Astrocyte of the hippocampus (primary cell): Measurements from ENCODE around the gene GEMIN2.
"Not testable (repeated sequence)": the region's sequence is repeated elsewhere in the genome, so short reads cannot be mapped to it uniquely, and the experiment has no call there.

Source experiments
- DNase-seq: peaks from one replicate; pipeline ENCODE4 v3.0.0; 2011; ENCODE audit warnings: low read depth, low spot score

GEMIN2 gene

GRCh38 chr14:39114073-39114838 lies at the start of gene GEMIN2:
TSS of gene GEMIN2 (plus strand) at chr14:39114323. CDS start at chr14:39114339, 16 bp downstream.
- peak; percentile 96 for DNase-seq

GRCh38 chr14:39069169-39069805 lies 44.8 kb upstream of the GEMIN2 start:
- DNase-seq, result not testable (repeated sequence)

- DNase-seq, result no peak
Observed at GRCh38 chr14:39069923-39070322, 44.2 kb upstream of the GEMIN2 start.

DNA sequence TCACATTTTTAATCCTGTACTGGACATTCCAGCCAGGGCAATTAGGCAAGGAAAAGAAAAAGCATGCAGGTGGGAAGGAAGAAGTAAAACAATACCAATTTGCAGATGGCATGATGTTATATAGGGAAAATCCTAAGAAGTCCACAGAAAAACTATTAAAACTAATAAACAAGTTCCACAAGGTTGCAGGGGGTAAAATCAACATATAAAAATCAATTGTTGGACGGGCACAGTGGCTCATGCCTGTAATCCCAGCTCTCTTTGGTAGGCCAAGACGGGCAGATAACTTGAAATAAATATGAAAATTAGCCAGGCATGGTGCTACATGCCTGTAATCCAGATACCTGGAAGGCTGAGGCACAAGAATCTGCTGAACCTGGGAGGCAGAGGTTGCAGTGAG lies 43.0 kb upstream of the GEMIN2 start:
- DNase-seq, result no peak

GRCh38 chr14:39080886-39081285 lies 33.2 kb upstream of the GEMIN2 start:
- DNase-seq, result no peak

GRCh38 chr14:39083127-39083526 lies 31.0 kb upstream of the GEMIN2 start:
- DNase-seq, result no peak

DNA sequence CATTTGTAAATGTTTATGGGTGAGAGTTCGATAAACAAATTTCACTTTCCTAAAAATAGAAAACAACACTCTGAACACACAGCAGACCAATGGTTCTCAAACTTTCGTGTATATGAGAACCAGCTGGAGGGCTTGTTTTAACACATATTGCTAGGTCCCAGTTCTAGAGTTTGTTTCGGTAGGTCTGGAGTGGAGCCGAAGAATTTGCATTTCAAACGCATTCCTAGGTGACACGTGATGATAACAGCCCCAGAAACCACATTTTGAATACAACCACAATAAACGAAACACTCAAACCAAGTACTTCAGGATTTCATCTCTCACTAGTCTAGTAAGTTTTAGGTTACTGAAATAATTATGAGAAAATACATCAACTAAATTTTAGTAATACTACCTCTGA lies 28.2 kb upstream of the GEMIN2 start:
- peak; percentile 87 for DNase-seq

GRCh38 chr14:39087493-39087892 lies 26.6 kb upstream of the GEMIN2 start:
- DNase-seq, result no peak

DNA sequence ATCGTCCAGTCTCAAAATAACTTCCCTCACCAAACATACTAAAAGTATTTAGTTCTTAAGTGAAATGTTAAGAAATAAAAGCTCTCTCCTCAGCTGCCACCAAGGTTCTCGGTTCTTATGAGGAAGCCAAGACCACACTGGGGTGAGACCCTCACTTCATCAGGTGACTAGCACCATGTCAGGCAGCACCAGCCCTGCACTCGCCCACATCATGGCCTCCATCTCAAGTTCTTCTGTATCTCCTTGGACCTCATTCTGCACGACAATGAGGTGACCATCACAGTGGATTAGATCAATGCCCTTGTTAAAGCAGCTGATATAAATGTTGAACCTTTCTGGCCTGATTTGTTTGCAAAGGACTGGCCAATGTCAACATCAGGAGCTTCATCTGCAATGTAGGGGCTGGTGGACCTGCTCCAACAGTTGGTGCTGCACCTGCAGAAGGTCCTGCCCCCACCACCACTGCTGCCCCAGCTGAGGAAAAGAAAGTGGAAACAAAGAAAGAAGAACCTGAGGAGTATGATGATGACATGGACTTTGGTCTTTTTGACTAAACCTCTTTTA lies 23.5 kb upstream of the GEMIN2 start:
- DNase-seq, result no peak

DNA sequence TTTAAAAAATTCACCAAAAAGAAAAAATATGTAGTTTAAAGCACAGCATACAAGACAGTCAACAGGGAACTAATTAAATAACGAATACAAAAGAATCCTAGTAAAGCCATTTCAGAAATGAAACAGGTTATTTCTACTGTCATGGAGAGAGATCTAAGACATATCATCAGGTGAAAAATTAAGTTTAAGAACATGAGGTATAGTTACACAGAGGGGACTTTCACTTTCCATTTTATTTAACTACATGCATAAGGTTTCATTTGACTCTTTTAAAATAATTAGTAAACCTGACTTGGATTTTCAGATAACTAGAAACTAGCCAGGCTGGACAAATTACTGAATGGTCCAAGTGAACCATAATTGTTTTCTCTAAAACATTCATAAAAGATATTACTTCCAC lies 22.4 kb upstream of the GEMIN2 start:
- DNase-seq, result no peak

GRCh38 chr14:39094515-39094914 lies 19.6 kb upstream of the GEMIN2 start:
- no peak for DNase-seq

DNA sequence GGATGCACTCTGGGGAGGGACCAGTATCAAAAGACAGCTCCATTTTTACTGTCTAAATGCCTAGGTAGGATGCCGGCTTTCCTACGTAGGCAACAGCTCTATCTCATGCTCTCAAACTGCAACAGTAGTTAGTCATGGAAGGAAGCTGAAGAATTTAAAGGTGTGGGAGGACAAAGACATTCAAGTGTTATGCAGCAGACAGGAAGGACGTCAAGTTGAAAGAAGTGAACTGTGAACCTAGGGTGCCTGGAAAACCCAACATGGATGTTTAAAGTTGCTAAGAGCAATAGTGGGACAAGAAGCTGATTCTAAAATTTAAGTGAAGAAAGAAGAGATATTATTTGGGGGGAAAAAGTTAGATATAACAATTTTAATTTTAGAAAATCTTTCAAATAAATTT lies 17.0 kb upstream of the GEMIN2 start:
- peak; percentile 29 for DNase-seq

- not testable (repeated sequence) for DNase-seq
Observed at GRCh38 chr14:39099215-39099614, 14.9 kb upstream of the GEMIN2 start.

DNA sequence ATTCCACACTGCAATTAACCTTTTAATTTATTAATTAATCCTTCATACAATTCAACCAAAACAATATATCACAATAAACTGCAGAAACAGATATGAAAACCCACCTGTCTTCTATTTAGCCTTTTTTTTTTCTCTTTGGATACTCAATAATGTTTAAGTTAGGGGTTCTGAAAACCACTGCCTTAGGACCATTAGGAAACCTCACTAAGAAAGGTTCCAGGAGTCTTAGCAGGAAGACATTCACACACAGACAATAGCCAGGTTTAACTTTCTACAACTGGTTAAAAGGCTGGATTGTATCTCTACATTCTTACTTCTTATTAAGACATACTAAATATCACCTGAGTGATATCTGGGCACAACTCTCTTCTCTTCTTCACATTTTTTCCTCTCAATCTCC lies 14.4 kb upstream of the GEMIN2 start:
- DNase-seq, result no peak

DNA sequence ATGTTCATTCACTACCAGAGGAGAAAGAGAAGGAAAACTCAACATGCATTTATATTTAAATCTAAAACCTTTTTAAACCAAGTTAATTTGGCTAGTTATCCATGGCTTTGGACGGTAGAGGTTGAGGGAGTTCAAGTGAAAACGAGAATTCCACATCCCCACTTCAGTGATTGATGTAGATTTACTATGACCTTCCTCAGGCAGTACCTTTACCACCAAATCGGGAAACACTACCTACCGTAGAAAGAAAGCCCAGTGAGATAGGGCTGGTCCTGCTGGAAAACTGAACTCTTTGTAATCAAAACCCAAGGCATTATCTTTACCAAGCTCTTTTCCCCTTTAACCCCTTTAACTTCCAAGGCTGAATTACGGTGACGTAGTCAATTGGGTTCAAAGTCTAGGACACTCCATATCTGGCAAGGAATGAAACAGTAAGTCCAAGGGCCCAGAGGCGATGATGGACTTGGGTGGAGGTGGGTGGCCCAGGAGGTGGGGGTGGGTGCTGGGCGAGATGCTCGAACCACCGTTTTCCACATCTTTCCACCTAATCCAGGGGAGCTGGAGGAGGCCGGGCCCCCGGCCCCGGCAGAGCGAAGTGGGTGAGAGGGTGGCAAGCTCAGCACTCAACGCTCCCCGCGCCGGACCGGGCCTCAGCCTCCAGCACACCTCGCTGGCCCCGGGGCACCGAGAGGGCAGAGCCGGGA lies 11.7 kb upstream of the GEMIN2 start:
- peak; percentile 60 for DNase-seq

DNA sequence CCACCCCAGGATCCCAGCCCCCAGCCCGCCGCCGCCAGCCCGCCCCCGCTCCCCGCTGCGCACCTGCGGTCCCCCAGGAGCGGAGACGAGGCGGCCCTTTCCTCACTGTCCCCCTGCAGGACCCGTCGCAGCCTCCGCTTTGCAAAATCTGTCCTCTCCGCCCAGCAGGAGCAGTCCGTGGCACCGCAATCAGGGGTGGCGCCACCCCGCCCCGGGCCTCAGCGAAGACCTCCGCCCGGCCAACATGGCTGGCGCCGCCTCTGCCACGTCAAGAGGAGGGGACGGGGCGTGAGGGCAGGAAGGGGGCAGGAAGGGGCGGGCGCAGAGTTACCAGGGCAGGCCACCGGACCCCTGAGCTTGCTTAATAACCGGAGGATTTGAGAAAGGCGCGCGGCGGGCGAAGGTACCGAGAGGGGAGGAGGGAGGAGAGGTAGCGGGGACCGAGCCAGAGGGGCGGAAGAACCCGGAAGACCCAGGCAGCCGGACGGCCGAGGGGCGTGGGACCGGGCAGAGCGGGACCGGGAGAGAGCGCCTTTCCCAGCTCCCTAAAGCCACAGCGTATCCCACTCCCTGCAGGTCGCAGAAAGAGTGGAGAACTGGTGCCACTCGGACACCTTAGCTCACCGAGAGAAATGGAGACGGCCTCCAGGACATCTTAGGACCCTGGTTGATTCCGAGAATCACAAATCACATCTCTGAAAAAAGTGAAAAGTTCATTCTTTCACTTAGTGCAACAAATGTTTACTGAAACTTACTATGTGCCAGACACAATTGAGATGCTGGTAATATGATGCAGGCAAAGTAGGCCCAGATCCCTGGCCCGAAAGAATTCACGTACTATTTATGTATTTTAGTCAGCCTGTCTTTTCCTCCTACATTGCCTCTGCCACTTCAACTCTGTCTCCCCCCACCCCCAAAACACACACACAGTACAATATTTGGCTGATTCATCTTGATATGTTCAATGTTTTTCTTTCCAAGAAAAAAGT lies 10.9 kb upstream of the GEMIN2 start, which contains the start of gene SEC23A:
TSS of gene SEC23A (minus strand) at position 267 of the 989 bp plus-strand sequence. CDS start 7,117 bp downstream, outside the sequence.
- peak; percentile 95 for DNase-seq

DNA sequence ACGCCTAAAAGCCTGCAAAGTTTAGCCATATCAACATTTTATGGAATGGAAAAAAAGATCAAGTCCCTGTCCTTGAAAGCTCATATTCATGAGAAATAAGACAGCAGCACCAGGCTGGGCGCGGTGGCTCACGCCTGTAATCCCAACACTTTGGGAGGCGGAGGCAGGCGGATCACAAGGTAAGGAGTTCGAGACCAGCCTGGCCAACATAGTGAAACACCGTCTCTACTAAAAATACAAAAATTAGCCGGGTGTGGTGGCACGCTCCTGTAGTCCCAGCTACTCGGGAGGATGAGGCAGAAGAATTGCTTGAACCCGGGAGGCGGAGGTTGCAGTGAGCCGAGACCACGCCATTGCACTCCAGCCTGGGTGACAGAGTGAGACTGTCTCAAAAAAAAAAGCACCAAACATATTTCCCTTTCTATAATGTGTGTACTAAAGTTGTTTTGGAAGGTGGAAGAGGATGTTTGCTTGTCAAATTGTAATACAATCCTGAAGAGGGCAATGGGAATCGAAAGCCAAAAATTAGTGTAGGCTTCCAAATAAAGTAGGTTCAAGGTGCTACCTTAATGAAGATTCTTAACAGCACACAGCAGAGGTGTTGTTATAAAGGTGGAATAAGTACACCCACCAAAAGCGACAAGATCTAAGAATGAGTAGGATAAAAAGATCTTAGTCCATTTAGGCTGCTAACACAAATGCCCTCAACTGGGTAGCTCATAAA lies 9.9 kb upstream of the GEMIN2 start:
- not testable (repeated sequence) for DNase-seq

GRCh38 chr14:39107591-39107996 lies 6.5 kb upstream of the GEMIN2 start:
- peak; percentile 61 for DNase-seq

DNA sequence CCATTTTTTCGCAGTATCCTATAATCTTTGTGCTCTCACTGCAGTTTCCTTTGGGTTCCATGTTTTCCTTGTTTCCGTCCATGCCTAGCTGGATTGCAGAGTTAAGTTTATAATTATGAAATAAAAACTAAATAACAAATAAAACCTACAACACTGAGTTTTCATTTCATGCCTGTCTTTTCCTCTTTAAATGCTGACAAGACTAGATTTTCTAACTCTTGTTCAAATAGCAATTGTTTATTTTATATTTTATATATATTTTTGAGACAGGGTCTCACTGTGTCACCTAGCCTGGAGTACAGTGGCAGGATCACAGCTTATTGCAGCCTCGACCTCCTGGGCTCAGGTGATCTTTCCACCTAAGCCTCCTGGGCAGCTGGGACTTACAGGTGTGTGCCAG lies 5.3 kb upstream of the GEMIN2 start:
- DNase-seq, result no peak
